ENCODE data around the gene MAP4K4. TPM values are rescaled to one million over a fixed set of nuclear protein-coding genes. Genes with fewer than 3 reads are reported as not detected.
"Not testable (repeated sequence)": the region's sequence is repeated elsewhere in the genome, so short reads cannot be mapped to it uniquely, and the experiment has no call there.

The MAP4K4 gene
- total RNA-seq, 4 donors from 2014 or later, result 40.0 to 85.5 (median 59.5) TPM

GRCh38 chr2:101930847-101931246, 233.3 kb downstream of the MAP4K4 start:
- intact Hi-C loops (cut with DNase I; ENCODE audit: low total_unique reads), result no loop called here
- no peaks in the 10 kb centered on the region for H3K27me3 ChIP-seq
- no peaks in the 10 kb centered on the region for H3K36me3 ChIP-seq
- no peak overlapping the region for H3K4me3 ChIP-seq
- no peak for ATAC-seq
- no peak for DNase-seq
- no peaks in the 10 kb centered on the region for H3K4me1 ChIP-seq
- H3K27ac ChIP-seq, result no peak overlapping the region
- in situ Hi-C loops (cut with MboI; ENCODE audit: low sequenced_read_pairs in 4 of 4), result no loop called here
- TF ChIP-seq CTCF (IDR thresholded peaks at IDR 0.05 in 4 of 5, conservative IDR thresholded peaks at IDR 0.05 in 1 of 5), result no peak
- TF ChIP-seq POLR2A (IDR thresholded peaks at IDR 0.05), result no peak
- H3K9me3 ChIP-seq, result no peaks in the 10 kb centered on the region

GRCh38 chr2:101931402-101931801, 233.9 kb downstream of the MAP4K4 start:
- ATAC-seq (no peak), DNase-seq (no peak)
- H3K36me3 ChIP-seq, result no peaks in the 10 kb centered on the region
- in situ Hi-C loops (cut with MboI; ENCODE audit: low sequenced_read_pairs in 4 of 4) (no loop called here), intact Hi-C loops (cut with DNase I; ENCODE audit: low total_unique reads) (no loop called here)
- TF ChIP-seq CTCF (IDR thresholded peaks at IDR 0.05 in 4 of 5, conservative IDR thresholded peaks at IDR 0.05 in 1 of 5), result no peak
- no peak for TF ChIP-seq POLR2A (IDR thresholded peaks at IDR 0.05)
- H3K27me3 ChIP-seq, result no peaks in the 10 kb centered on the region
- no peaks in the 10 kb centered on the region for H3K9me3 ChIP-seq
- no peaks in the 10 kb centered on the region for H3K4me1 ChIP-seq
- H3K27ac ChIP-seq, result no peak overlapping the region
- H3K4me3 ChIP-seq, result no peak overlapping the region

GRCh38 chr2:101935764-101936163, 238.3 kb downstream of the MAP4K4 start:
- DNase-seq; H3K4me3 ChIP-seq; H3K4me1 ChIP-seq; H3K36me3 ChIP-seq; H3K27ac ChIP-seq; intact Hi-C loops (cut with DNase I; ENCODE audit: low total_unique reads); in situ Hi-C loops (cut with MboI; ENCODE audit: low sequenced_read_pairs in 4 of 4); H3K27me3 ChIP-seq; H3K9me3 ChIP-seq; ATAC-seq: not testable (repeated sequence)

- Histone ChIP-seq H3K36me3 (no peaks in the 10 kb centered on the region), H3K4me1 (no peaks in the 10 kb centered on the region), H3K9me3 (no peaks in the 10 kb centered on the region), H3K27ac (no peak overlapping the region), H3K4me3 (no peak overlapping the region), H3K27me3 (no peaks in the 10 kb centered on the region)
- in situ Hi-C loops (cut with MboI; ENCODE audit: low sequenced_read_pairs in 4 of 4) (no loop called here), intact Hi-C loops (cut with DNase I; ENCODE audit: low total_unique reads) (no loop called here)
- TF ChIP-seq POLR2A (IDR thresholded peaks at IDR 0.05), result no peak
- TF ChIP-seq CTCF (IDR thresholded peaks at IDR 0.05 in 4 of 5, conservative IDR thresholded peaks at IDR 0.05 in 1 of 5), result no peak
- no peak for DNase-seq
- ATAC-seq, result no peak
These were observed 245.3 kb downstream of the MAP4K4 start for GRCh38 chr2:101942851-101943250.

Other genes with a start within 250 kb of the MAP4K4 start
- gene RFX8, start 222.6 kb upstream of the MAP4K4 start, total RNA-seq, result under 1 TPM in 1 of 4 donors, not detected in 3; 0.27 TPM